GM18868 (cell line): ENCODE measurements around the gene ASPM.
A peak's percentile ranks its signal among the peaks of the same experiment; 100 is the strongest.

Experiments
- ATAC-seq: cut with Tn5 transposase; IDR thresholded peaks from one replicate; pipeline ENCODE4 v1.9.1; 2021; ENCODE audit warnings: mild to moderate bottlenecking, moderate library complexity; ENCODE audit not compliant: unreplicated experiment

ASPM gene

GRCh38 chr1:197146101-197147095, at the start of gene ASPM:
Gene ASPM (minus strand): TSS chr1:197146669. CDS start chr1:197146437, 232 bp downstream.
- ATAC-seq = peak; percentile 98

GRCh38 chr1:197195100-197195499, 48.6 kb upstream of the ASPM start:
- ATAC-seq = no peak

GRCh38 chr1:197184190-197184589, 37.7 kb upstream of the ASPM start:
- ATAC-seq = no peak

GRCh38 chr1:197183195-197183748, 36.8 kb upstream of the ASPM start:
- ATAC-seq = no peak

- no peak for ATAC-seq
These were observed 36.2 kb upstream of the ASPM start for GRCh38 chr1:197182716-197183115.

- peak; percentile 51 for ATAC-seq
These were observed 35.5 kb upstream of the ASPM start for GRCh38 chr1:197181982-197182381.

GRCh38 chr1:197180252-197180878, 33.9 kb upstream of the ASPM start:
- ATAC-seq = peak; percentile 51

- peak; percentile 68 for ATAC-seq
These were observed 32.5 kb upstream of the ASPM start for GRCh38 chr1:197178998-197179397.

GRCh38 chr1:197174818-197175217, 28.3 kb upstream of the ASPM start:
- ATAC-seq = no peak

- ATAC-seq = no peak
These were observed 27.4 kb upstream of the ASPM start for GRCh38 chr1:197173571-197174507.

- no peak for ATAC-seq
These were observed 25.1 kb upstream of the ASPM start for GRCh38 chr1:197171531-197171930.

- ATAC-seq = no peak
These were observed 24.1 kb upstream of the ASPM start for GRCh38 chr1:197170538-197170937.

GRCh38 chr1:197159461-197159860, 13.0 kb upstream of the ASPM start:
- ATAC-seq = no peak

- ATAC-seq = no peak
These were observed 10.2 kb upstream of the ASPM start for GRCh38 chr1:197156692-197157091.

GRCh38 chr1:197152662-197153061, 6.2 kb upstream of the ASPM start:
- ATAC-seq = no peak

- no peak for ATAC-seq
These were observed 4.7 kb upstream of the ASPM start for GRCh38 chr1:197151185-197151584.

- no peak for ATAC-seq
These were observed 4.0 kb upstream of the ASPM start for GRCh38 chr1:197150336-197151005.

GRCh38 chr1:197149340-197149739, 2.9 kb upstream of the ASPM start:
- no peak for ATAC-seq

- no peak for ATAC-seq
These were observed 934 bp downstream of the ASPM start for GRCh38 chr1:197145446-197146024.
